Activated T-helper 2 cell treated with anti-CD3 and anti-CD28 coated beads, Interferon-gamma antibody, Interleukin-2, Interleukin-4, amounts not matched to agents 10 μg/mL and 5 μg/mL and 100 μg/mL, durations not matched to agents 14 hours and 24 hours and 36 hours (primary cell): ENCODE data around the gene CLCN3. TPM values are rescaled to one million over a fixed set of nuclear protein-coding genes. Genes with fewer than 3 reads are reported as not detected.

Experiments used
- DNase-seq: peaks from one replicate; pipeline ENCODE4 v3.0.0; 2021; ENCODE audit warnings: low spot score
- H3K27ac Mint-ChIP-seq: one replicate; pipeline ENCODE4 v1.8.0; 2021; ENCODE audit warnings: mixed read lengths
- H3K27me3 Mint-ChIP-seq: one replicate; pipeline ENCODE4 v1.8.0; 2021; ENCODE audit warnings: low read depth, mixed read lengths
- H3K36me3 Mint-ChIP-seq: one replicate; pipeline ENCODE4 v1.8.0; 2021; ENCODE audit warnings: low read depth, mixed read lengths
- H3K4me1 Mint-ChIP-seq: one replicate; pipeline ENCODE4 v1.8.0; 2021; ENCODE audit warnings: low read depth, mixed read lengths
- H3K4me3 Mint-ChIP-seq: one replicate; pipeline ENCODE4 v1.8.0; 2021; ENCODE audit warnings: low read depth, mild to moderate bottlenecking, moderate library complexity, mixed read lengths
- H3K9me3 Mint-ChIP-seq: one replicate; pipeline ENCODE4 v1.8.0; 2021; ENCODE audit warnings: mixed read lengths
- intact Hi-C: fragments of 100-400 bp; cut with micrococcal nuclease; formaldehyde crosslinking; loops from one replicate; pipeline ENCODE4 v1.15.1; 2023
- total RNA-seq: library from RNA; stranded (reverse); gene quantifications from 2 replicates; pipeline ENCODE4 v1.2.3, GENCODE V29; 2022

CLCN3 gene
- total RNA-seq, 1 donor from 2014 or later: 25.6 TPM

- H3K4me3 Mint-ChIP-seq: no peak overlapping the region
- intact Hi-C loops: no loop called here
- H3K4me1 Mint-ChIP-seq: peaks cover under 1% of the 10 kb centered on the region
- no peak overlapping the region for H3K27ac Mint-ChIP-seq
- DNase-seq: no peak
- H3K27me3 Mint-ChIP-seq: no peaks in the 10 kb centered on the region
- peaks cover 16% of the 10 kb centered on the region for H3K36me3 Mint-ChIP-seq
- no peaks in the 10 kb centered on the region for H3K9me3 Mint-ChIP-seq
Observed at GRCh38 chr4:169645627-169646026, 25.2 kb downstream of the CLCN3 start.

GRCh38 chr4:169649545-169650226 is 29.3 kb downstream of the CLCN3 start:
- no peak for DNase-seq

GRCh38 chr4:169650227-169650936 is 30.0 kb downstream of the CLCN3 start:
- H3K9me3 Mint-ChIP-seq: peaks cover 5% of the 10 kb centered on the region
- intact Hi-C loops: no loop called here
- no peak overlapping the region for H3K4me3 Mint-ChIP-seq
- H3K27ac Mint-ChIP-seq: no peak overlapping the region
- DNase-seq: no peak
- H3K27me3 Mint-ChIP-seq: no peaks in the 10 kb centered on the region
- peaks cover 22% of the 10 kb centered on the region for H3K36me3 Mint-ChIP-seq
- peaks cover 11% of the 10 kb centered on the region for H3K4me1 Mint-ChIP-seq

More at GRCh38 chr4:169649545-169650226, 29.3 kb downstream of the CLCN3 start:
- Mint-ChIP-seq H3K9me3 (peaks cover 5% of the 10 kb centered on the region), H3K4me3 (no peak overlapping the region), H3K27ac (no peak overlapping the region), H3K4me1 (peaks cover 11% of the 10 kb centered on the region), H3K27me3 (no peaks in the 10 kb centered on the region), H3K36me3 (peaks cover 22% of the 10 kb centered on the region)
- intact Hi-C loops: no loop called here

GRCh38 chr4:169652535-169652934 is 32.2 kb downstream of the CLCN3 start:
- intact Hi-C loops: no loop called here
- H3K27me3 Mint-ChIP-seq: no peaks in the 10 kb centered on the region
- DNase-seq: no peak
- H3K4me1 Mint-ChIP-seq: peaks cover 11% of the 10 kb centered on the region
- H3K4me3 Mint-ChIP-seq: no peak overlapping the region
- H3K27ac Mint-ChIP-seq: no peak overlapping the region
- H3K9me3 Mint-ChIP-seq: peaks cover 5% of the 10 kb centered on the region
- H3K36me3 Mint-ChIP-seq: peaks cover 22% of the 10 kb centered on the region

GRCh38 chr4:169655401-169655800 is 35.0 kb downstream of the CLCN3 start:
- Mint-ChIP-seq H3K27ac (no peak overlapping the region), H3K4me1 (peaks cover 21% of the 10 kb centered on the region), H3K36me3 (peaks cover 22% of the 10 kb centered on the region), H3K4me3 (no peak overlapping the region), H3K9me3 (peaks cover 5% of the 10 kb centered on the region), H3K27me3 (no peaks in the 10 kb centered on the region)
- DNase-seq: no peak
- intact Hi-C loops: no loop called here

- no peak overlapping the region for H3K4me3 Mint-ChIP-seq
- no peak overlapping the region for H3K27ac Mint-ChIP-seq
- H3K9me3 Mint-ChIP-seq: peaks cover 5% of the 10 kb centered on the region
- peaks cover 23% of the 10 kb centered on the region for H3K4me1 Mint-ChIP-seq
- H3K27me3 Mint-ChIP-seq: no peaks in the 10 kb centered on the region
- DNase-seq: no peak
- peaks cover 19% of the 10 kb centered on the region for H3K36me3 Mint-ChIP-seq
- intact Hi-C loops: no loop called here
Observed at GRCh38 chr4:169657470-169658107, 37.2 kb downstream of the CLCN3 start.

GRCh38 chr4:169658196-169658595 is 37.8 kb downstream of the CLCN3 start:
- H3K27me3 Mint-ChIP-seq: no peaks in the 10 kb centered on the region
- H3K4me3 Mint-ChIP-seq: no peak overlapping the region
- H3K36me3 Mint-ChIP-seq: peaks cover 13% of the 10 kb centered on the region
- H3K9me3 Mint-ChIP-seq: peaks cover under 1% of the 10 kb centered on the region
- DNase-seq: no peak
- H3K4me1 Mint-ChIP-seq: peaks cover 20% of the 10 kb centered on the region
- intact Hi-C loops: no loop called here
- H3K27ac Mint-ChIP-seq: no peak overlapping the region

GRCh38 chr4:169658975-169659715 is 38.8 kb downstream of the CLCN3 start:
- Mint-ChIP-seq H3K36me3 (peaks cover 6% of the 10 kb centered on the region), H3K4me3 (peak overlapping the region; percentile 30), H3K27ac (peak overlapping the region; percentile 78), H3K9me3 (no peaks in the 10 kb centered on the region), H3K27me3 (no peaks in the 10 kb centered on the region), H3K4me1 (peaks cover 24% of the 10 kb centered on the region)
- intact Hi-C loops: no loop called here
- DNase-seq: no peak

GRCh38 chr4:169659716-169660670 is 39.6 kb downstream of the CLCN3 start:
- H3K36me3 Mint-ChIP-seq: no peaks in the 10 kb centered on the region
- no peaks in the 10 kb centered on the region for H3K9me3 Mint-ChIP-seq
- H3K4me3 Mint-ChIP-seq: peak overlapping the region; percentile 82
- no peaks in the 10 kb centered on the region for H3K27me3 Mint-ChIP-seq
- peak; percentile 74 for DNase-seq
- peaks cover 27% of the 10 kb centered on the region for H3K4me1 Mint-ChIP-seq
- peak overlapping the region; percentile 98 for H3K27ac Mint-ChIP-seq
- intact Hi-C loops: loop anchor here (1.0 to 5.0 kb wide), 4 partner anchors 38 to 97 kb away; partner anchors contain the start of genes HPF1 and NEK1

GRCh38 chr4:169660929-169661328 is 40.6 kb downstream of the CLCN3 start:
- no peak for DNase-seq
- intact Hi-C loops: loop anchor here (1.0 to 5.0 kb wide), 4 partner anchors 39 to 96 kb away; partner anchors contain the start of genes HPF1 and NEK1
- H3K36me3 Mint-ChIP-seq: peaks cover 7% of the 10 kb centered on the region
- peaks cover 36% of the 10 kb centered on the region for H3K4me1 Mint-ChIP-seq
- H3K4me3 Mint-ChIP-seq: no peak overlapping the region
- H3K27ac Mint-ChIP-seq: no peak overlapping the region
- no peaks in the 10 kb centered on the region for H3K27me3 Mint-ChIP-seq
- no peaks in the 10 kb centered on the region for H3K9me3 Mint-ChIP-seq

- H3K27me3 Mint-ChIP-seq: no peaks in the 10 kb centered on the region
- intact Hi-C loops: loop anchor here (2.0 to 5.0 kb wide), 2 partner anchors 49 to 61 kb away; partner anchors contain the start of gene NEK1
- H3K4me3 Mint-ChIP-seq: no peak overlapping the region
- H3K4me1 Mint-ChIP-seq: peaks cover 36% of the 10 kb centered on the region
- DNase-seq: no peak
- no peaks in the 10 kb centered on the region for H3K9me3 Mint-ChIP-seq
- no peak overlapping the region for H3K27ac Mint-ChIP-seq
- peaks cover 14% of the 10 kb centered on the region for H3K36me3 Mint-ChIP-seq
Observed at GRCh38 chr4:169661761-169662160, 41.4 kb downstream of the CLCN3 start.
